Stomach (tissue), 9 donors: ENCODE results near the gene MRPL23. TPM values are rescaled to one million over a fixed set of nuclear protein-coding genes. Genes with fewer than 3 reads are reported as not detected.

ENCODE experiments used
- DNase-seq, 2 donors: peaks; one replicate each; pipeline versions ENCODE4 v3.0.0 to v3.0.0-alpha.2; 2013 to 2019
- H3K27ac ChIP-seq, 5 donors: fragments of 200-600 bp in 4 of 5; sonication (generic) in 4 of 5; one replicate each; pipeline ENCODE4 v1.5.1; 2013 to 2019; ENCODE audit warnings: mild to moderate bottlenecking in 1 of 5, moderate library complexity in 1 of 5
- H3K27me3 ChIP-seq, 3 donors: fragments of 200-600 bp; sonication (generic); one replicate each; pipeline ENCODE4 v1.5.1; 2017 to 2019; ENCODE audit warnings: mixed run types in 1 of 3
- H3K36me3 ChIP-seq, 4 donors: fragments of 200-600 bp; sonication (generic); 1 replicate in 3 of 4; 2 replicates in 1 of 4; pipeline ENCODE4 v1.5.1; 2016 to 2019
- H3K4me1 ChIP-seq, 4 donors: fragments of 200-600 bp; sonication (generic); one replicate each; pipeline ENCODE4 v1.5.1; 2016 to 2019
- H3K4me3 ChIP-seq, 4 donors: fragments of 200-600 bp; sonication (generic) in 3 of 4; one replicate each; pipeline ENCODE4 v1.5.1; 2016 to 2019; ENCODE audit warnings: mild to moderate bottlenecking in 1 of 4
- H3K9me3 ChIP-seq, 4 donors: fragments of 200-600 bp; sonication (generic); one replicate each; pipeline ENCODE4 v1.5.1; 2016 to 2019
- EP300 ChIP-seq: sonication (generic); formaldehyde crosslinking; IDR thresholded peaks from one replicate; pipeline ENCODE4 v1.6.1; 2017; ENCODE audit warnings: antibody characterized with exemption
- POLR2A ChIP-seq, 4 donors: fragments of 450-650 bp; IDR thresholded peaks; one replicate each; pipeline ENCODE4 v1.6.1; 2016; ENCODE audit warnings: antibody characterized with exemption in 4 of 4, control low read depth in 2 of 4, mild to moderate bottlenecking in 1 of 4, moderate library complexity in 1 of 4
- POLR2AphosphoS5 ChIP-seq, 3 donors: sonication (generic); formaldehyde crosslinking; IDR thresholded peaks; one replicate each; pipeline ENCODE4 v1.6.1; 2016; ENCODE audit warnings: antibody characterized with exemption in 3 of 3
- WGBS, 5 donors: extraction: QIAGEN DNeasy Blood & Tissue Kit in 3 of 5; methylation state at CpG; one replicate each; pipeline versions ENCODE4 v1.1.5 to v1.1.7; 2013 to 2018; 5-methylcytosine and 5-hydroxymethylcytosine counted together
- intact Hi-C: fragments of 100-400 bp; cut with DNase I; formaldehyde crosslinking; loops from one replicate; pipeline ENCODE4 v1.15.1; 2023; ENCODE audit warnings: low total_unique reads
- polyA plus RNA-seq, 3 donors: library from polyadenylated mRNA; stranded (reverse); fragments of 200-250 nt; gene quantifications; one replicate each; pipeline ENCODE4 v1.2.3, GENCODE V29; 2013
- total RNA-seq, 5 donors: library from RNA; depleted of rRNA; stranded (reverse); fragments of >200 nt; gene quantifications; one replicate each; pipeline versions ENCODE4 v1.1.0 to v1.2.3, GENCODE V29; 2014 to 2016
- TF ChIP-seq, protein P1 (sequence below), 7 experiments: fragments of 450-650 bp in 4 of 7; fragments of 200-600 bp in 3 of 7; sonication (generic) in 3 of 7; IDR thresholded peaks; one replicate each; pipeline ENCODE4 v1.5.1; 2016 to 2019; ENCODE audit warnings: antibody characterized with exemption in 7 of 7, control low read depth in 2 of 7, mild to moderate bottlenecking in 1 of 7
- donor health status: healthy with polysubstance abuse.
- donor health status: Bipolar disorder and iron deficiency.
- donor health status: healthy.

The MRPL23 gene
- total and polyA plus RNA-seq, 8 donors, result 14.0 to 317 (median 113) TPM

DNA sequence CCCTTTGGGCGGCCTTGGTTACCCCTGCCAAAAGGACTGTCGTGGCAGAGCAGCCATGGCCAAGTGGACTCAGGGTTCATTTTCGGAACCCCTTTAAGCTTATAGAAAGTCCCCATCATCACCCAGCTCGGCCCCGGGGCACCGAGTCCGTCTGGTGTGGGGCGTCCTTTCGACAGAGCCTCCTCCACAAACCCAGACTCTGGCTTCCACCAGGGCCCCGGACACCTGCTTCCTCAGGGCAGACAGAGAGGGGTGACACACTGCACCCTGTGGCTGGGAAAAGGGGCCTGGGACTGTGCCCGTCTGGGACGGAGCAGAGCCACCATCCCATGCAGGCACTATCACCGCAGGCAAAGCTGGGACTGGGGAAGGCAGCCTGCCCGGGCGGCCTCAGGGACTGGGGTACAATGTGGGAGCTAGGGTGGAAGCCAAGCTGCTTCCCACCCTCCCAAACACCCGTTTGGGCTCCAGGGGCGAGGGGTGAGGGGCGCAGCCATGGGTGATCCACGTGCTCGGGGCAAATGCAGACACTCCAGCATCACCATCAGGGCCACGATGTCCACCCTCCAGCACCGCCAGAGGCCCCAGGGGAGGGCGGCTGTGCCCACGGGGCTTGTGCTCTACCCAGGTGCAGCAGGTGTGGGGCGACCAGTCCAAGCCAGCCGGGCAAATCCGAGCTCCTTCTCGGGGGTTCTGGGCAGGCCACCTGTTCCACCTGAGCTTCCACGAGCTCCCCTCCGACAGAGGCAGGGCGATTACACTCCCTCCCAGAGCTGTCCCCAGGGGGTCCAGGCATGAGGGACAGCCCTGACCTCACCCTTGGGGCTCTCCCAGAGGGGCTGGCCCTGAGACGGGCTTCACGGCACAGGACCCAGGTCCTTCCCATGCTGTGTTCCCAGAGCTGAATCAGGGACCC, 11.7 kb upstream of the MRPL23 start:
- Histone ChIP-seq H3K27me3 (peaks cover 0 to 29% (median 0%) of the 10 kb centered on the region in 3 donors), H3K27ac (no peak overlapping the region), H3K36me3 (no peaks in the 10 kb centered on the region), H3K9me3 (no peaks in the 10 kb centered on the region), H3K4me3 (no peak overlapping the region), H3K4me1 (peaks cover 0 to 10% (median 9%) of the 10 kb centered on the region in 4 donors)
- WGBS, 5 donors, result 75 to 85% (median 82%) methylated on average over 9 to 33 of the region's 33 CpGs
- DNase-seq, result no peak
- no peak for TF ChIP-seq POLR2A (IDR thresholded peaks at IDR 0.05)
- TF ChIP-seq EP300, result no peak
- no peak for TF ChIP-seq POLR2AphosphoS5 (IDR thresholded peaks at IDR 0.05)
- TF ChIP-seq, protein P1, sequence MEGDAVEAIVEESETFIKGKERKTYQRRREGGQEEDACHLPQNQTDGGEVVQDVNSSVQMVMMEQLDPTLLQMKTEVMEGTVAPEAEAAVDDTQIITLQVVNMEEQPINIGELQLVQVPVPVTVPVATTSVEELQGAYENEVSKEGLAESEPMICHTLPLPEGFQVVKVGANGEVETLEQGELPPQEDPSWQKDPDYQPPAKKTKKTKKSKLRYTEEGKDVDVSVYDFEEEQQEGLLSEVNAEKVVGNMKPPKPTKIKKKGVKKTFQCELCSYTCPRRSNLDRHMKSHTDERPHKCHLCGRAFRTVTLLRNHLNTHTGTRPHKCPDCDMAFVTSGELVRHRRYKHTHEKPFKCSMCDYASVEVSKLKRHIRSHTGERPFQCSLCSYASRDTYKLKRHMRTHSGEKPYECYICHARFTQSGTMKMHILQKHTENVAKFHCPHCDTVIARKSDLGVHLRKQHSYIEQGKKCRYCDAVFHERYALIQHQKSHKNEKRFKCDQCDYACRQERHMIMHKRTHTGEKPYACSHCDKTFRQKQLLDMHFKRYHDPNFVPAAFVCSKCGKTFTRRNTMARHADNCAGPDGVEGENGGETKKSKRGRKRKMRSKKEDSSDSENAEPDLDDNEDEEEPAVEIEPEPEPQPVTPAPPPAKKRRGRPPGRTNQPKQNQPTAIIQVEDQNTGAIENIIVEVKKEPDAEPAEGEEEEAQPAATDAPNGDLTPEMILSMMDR (IDR thresholded peaks at IDR 0.05), result no peak
- intact Hi-C loops, result loop anchor here (2.0 kb wide), 1 partner anchor 23 kb away; no protein-coding TSS in a partner anchor

DNA sequence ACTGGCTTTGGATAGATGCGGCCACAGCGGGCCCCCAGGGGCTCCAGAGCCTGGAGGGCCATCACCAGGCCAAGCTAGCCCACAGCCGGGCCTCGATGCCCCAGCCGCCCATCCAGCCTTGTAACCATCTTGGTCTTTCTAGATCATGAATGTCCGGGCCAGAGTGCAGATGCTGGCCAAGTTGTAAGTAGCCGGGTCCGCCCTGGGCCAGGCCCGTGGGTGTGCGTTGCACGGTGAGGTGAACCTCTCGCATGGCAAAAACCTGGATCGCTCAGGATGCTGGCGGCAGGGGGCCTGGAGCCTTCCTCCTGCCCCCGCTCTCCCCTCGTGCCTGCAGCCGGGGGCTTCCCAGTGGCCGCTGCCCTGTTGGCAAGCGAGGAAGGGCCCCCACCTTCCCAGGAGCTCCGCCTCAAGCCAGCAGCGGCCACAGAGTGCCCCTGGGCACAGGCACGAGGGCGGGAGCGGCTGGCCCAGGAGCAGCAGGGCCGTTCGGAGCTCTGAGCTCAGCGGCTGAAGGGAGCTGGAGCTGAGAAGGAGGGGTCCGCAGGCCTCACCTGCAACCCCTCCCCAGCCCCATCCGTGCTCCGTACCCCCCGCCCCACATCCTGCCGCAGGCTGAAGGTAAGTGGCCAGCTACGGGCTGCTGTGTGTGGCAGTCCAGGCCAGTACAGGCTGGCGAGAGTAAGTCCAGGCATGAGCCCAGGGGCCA, 10.9 kb upstream of the MRPL23 start:
- H3K36me3 ChIP-seq, result no peaks in the 10 kb centered on the region
- H3K27ac ChIP-seq, result no peak overlapping the region
- no peaks in the 10 kb centered on the region for H3K9me3 ChIP-seq
- H3K4me3 ChIP-seq, result no peak overlapping the region
- H3K4me1 ChIP-seq, result peaks cover 0 to 10% (median 9%) of the 10 kb centered on the region in 4 donors
- no peak for TF ChIP-seq POLR2AphosphoS5 (IDR thresholded peaks at IDR 0.05)
- no peak for TF ChIP-seq POLR2A (IDR thresholded peaks at IDR 0.05)
- no peak for TF ChIP-seq EP300
- TF ChIP-seq, protein P1 (IDR thresholded peaks at IDR 0.05), result no peak
- peaks cover 0 to 29% (median 0%) of the 10 kb centered on the region in 3 donors for H3K27me3 ChIP-seq
- DNase-seq, result no peak
- intact Hi-C loops, result no loop called here
- WGBS, 5 donors, result 73 to 89% (median 86%) methylated on average over 6 to 34 of the region's 34 CpGs

DNA sequence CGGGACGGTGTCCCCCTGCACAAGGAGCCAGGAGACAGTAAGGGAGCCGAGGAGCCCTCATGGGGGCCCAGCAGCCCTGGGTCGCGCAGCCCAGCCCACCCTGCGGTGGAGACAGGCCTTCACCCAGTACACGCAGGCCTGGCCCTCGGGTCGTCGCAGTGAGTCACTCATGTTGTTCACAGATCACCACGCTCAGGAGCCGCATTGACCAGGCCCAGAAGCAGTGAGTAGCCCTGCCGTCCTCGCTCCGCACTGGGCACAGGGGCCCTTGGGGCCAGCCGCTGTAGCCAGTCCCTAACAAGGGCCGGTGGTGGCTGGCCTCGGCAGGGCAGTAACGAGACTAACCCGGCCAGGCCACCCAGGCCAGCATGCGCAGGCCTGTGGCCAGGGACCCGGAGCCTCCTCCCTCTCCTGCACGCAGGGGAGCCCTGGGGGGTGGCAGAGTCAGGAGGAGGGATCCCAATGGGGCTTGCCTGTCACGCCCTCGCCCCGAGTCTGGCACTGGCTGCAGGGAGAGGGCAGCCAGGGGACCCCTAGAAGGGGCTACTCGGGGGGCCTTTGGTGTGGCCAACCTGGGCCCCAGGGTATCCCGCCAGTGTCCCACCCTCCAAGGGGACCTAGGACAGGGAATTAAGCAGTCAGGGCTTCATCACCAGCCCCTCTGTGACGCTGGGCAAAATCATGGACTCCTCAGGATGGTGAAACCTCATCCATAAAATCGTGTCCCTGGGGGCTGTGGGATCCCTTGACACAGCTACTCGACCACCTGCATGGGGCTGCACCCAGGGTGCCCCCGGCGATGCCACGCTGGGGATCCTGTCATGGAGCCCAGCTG, 10.1 kb upstream of the MRPL23 start:
- Histone ChIP-seq H3K36me3 (no peaks in the 10 kb centered on the region), H3K27ac (no peak overlapping the region), H3K9me3 (no peaks in the 10 kb centered on the region), H3K27me3 (peaks cover 0 to 29% (median 0%) of the 10 kb centered on the region in 3 donors), H3K4me1 (peaks cover 0 to 10% (median 9%) of the 10 kb centered on the region in 4 donors), H3K4me3 (no peak overlapping the region)
- 82 to 92% (median 83%) methylated on average over 16 to 34 of the region's 34 CpGs for WGBS, 5 donors
- TF ChIP-seq, protein P1 (IDR thresholded peaks at IDR 0.05), result no peak
- TF ChIP-seq POLR2A (IDR thresholded peaks at IDR 0.05), result no peak
- no peak for TF ChIP-seq POLR2AphosphoS5 (IDR thresholded peaks at IDR 0.05)
- no peak for DNase-seq
- intact Hi-C loops, result no loop called here
